Esophagus muscularis mucosa (tissue), 4 donors: ENCODE results near the gene A3GALT2. TPM values are rescaled to one million over a fixed set of nuclear protein-coding genes. Genes with fewer than 3 reads are reported as not detected.
A peak's percentile ranks its signal among the peaks of the same experiment; 100 is the strongest.
"Not testable (repeated sequence)": the region's sequence is repeated elsewhere in the genome, so short reads cannot be mapped to it uniquely, and the experiment has no call there.

Source experiments
- DNase-seq: peaks from one replicate; pipeline ENCODE4 v3.0.0-alpha.2; 2017; ENCODE audit errors: extremely low spot score
- H3K27ac ChIP-seq, 4 donors: fragments of 200-600 bp; sonication (generic); replicated peaks in 1 of 4; 1 replicate in 3 of 4; 2 replicates in 1 of 4; pipeline ENCODE4 v1.5.1; 2016 to 2019; ENCODE audit warnings: mild to moderate bottlenecking in 1 of 4
- H3K27me3 ChIP-seq, 4 donors: fragments of 200-600 bp; sonication (generic); one replicate each; pipeline versions ENCODE4 v1.5.1 to v1.6.0; 2016 to 2019
- H3K36me3 ChIP-seq, 4 donors: fragments of 200-600 bp; sonication (generic); one replicate each; pipeline ENCODE4 v1.5.1; 2016 to 2019
- H3K4me1 ChIP-seq, 4 donors: fragments of 200-600 bp; sonication (generic); one replicate each; pipeline ENCODE4 v1.5.1; 2016 to 2019
- H3K4me3 ChIP-seq, 4 donors: fragments of 200-600 bp; sonication (generic); 1 replicate in 2 of 4; 2 replicates in 2 of 4; pipeline ENCODE4 v1.5.1; 2016 to 2019; ENCODE audit warnings: mild to moderate bottlenecking in 4 of 4, moderate library complexity in 1 of 4
- H3K9me3 ChIP-seq, 4 donors: fragments of 200-600 bp; sonication (generic); 1 replicate in 3 of 4; 2 replicates in 1 of 4; pipeline ENCODE4 v1.5.1; 2016 to 2019
- EP300 ChIP-seq: sonication (generic); formaldehyde crosslinking; IDR thresholded peaks from one replicate; pipeline ENCODE4 v1.6.1; 2017; ENCODE audit warnings: antibody characterized with exemption
- POLR2A ChIP-seq: fragments of 450-650 bp; IDR thresholded peaks from one replicate; pipeline ENCODE4 v1.6.1; 2017; ENCODE audit warnings: antibody characterized with exemption, moderate library complexity, mild to moderate bottlenecking, low read depth
- POLR2AphosphoS5 ChIP-seq, 2 donors: sonication (generic); formaldehyde crosslinking; IDR thresholded peaks; one replicate each; pipeline ENCODE4 v1.6.1; 2017; ENCODE audit warnings: antibody characterized with exemption in 2 of 2
- WGBS: methylation state at CpG from one replicate; pipeline ENCODE4 v1.1.5; 2018; 5-methylcytosine and 5-hydroxymethylcytosine counted together
- intact Hi-C: fragments of 100-400 bp; cut with DNase I; formaldehyde crosslinking; loops from one replicate; pipeline ENCODE4 v1.15.1; 2023
- total RNA-seq, 4 donors: library from RNA; depleted of rRNA; stranded (reverse); fragments of >200 nt; gene quantifications; one replicate each; pipeline versions ENCODE4 v1.1.0 to v1.2.1, GENCODE V29; 2016
- TF ChIP-seq, protein P1 (sequence below), 3 experiments: fragments of 200-600 bp in 2 of 3; fragments of 450-650 bp in 1 of 3; sonication (generic) in 2 of 3; IDR thresholded peaks; one replicate each; pipeline ENCODE4 v1.5.1; 2017 to 2019; ENCODE audit warnings: antibody characterized with exemption in 3 of 3, mild to moderate bottlenecking in 2 of 3, moderate library complexity in 1 of 3

Gene A3GALT2
- total RNA-seq, 4 donors from 2014 or later, result not detected

DNA sequence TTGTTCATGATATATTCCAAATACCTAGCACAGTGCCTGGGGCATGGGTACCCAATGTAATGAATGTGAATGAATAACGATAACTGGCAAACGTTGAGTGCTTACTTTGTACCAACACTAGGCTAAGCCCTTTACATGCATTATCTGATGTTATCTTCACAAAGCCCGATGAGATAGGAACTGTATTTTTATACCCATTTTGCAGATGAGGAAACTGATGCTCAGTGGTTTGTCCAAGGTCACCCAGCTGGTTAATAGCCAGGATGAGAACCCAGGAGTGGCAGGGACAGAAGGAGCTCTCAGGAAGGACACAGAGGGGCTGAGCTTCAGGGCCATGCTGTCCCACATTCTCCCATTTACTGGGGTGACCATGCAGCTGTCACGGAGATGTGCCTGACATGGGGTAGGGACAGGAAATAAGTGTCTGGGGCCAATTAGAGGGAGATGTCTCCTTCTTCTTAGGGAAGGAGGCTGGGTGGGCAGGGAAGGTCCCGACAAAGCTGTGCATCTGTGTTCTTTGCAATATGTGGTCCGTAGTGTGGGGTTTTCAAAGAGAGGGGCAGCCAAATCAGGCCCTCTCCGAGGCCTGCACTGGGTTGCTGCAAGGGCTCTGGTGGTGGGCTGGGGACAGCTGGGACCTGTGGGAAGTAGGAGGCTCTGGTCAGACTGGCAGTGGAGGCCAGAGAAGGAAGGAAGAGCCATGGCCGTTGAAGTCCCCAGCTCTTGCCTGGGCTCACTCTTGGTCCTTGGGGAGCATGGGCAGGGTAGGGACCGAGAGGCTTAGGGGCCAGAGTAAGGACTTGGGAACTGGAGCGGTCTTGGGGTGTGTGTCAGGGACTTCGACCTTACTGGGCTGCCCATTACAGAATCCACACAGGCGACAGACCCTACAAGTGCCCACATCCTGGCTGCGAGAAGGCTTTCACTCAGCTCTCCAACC lies 26.6 kb downstream of the A3GALT2 start:
- Histone ChIP-seq H3K4me1 (peaks cover 19 to 49% (median 34%) of the 10 kb centered on the region in 4 donors), H3K9me3 (no peaks in the 10 kb centered on the region), H3K4me3 (no peak overlapping the region), H3K27me3 (no peaks in the 10 kb centered on the region), H3K36me3 (peaks cover 0 to 50% (median 40%) of the 10 kb centered on the region in 4 donors), H3K27ac (peak overlapping the region; percentile 48 to 75 (median 62))
- DNase-seq, result no peak
- intact Hi-C loops, result loop anchor here (1.0 to 10.0 kb wide), 3 partner anchors 74 to 173 kb away; no protein-coding TSS in a partner anchor
- no peak for TF ChIP-seq POLR2AphosphoS5 (IDR thresholded peaks at IDR 0.05)
- TF ChIP-seq POLR2A, result no peak
- TF ChIP-seq, protein P1, sequence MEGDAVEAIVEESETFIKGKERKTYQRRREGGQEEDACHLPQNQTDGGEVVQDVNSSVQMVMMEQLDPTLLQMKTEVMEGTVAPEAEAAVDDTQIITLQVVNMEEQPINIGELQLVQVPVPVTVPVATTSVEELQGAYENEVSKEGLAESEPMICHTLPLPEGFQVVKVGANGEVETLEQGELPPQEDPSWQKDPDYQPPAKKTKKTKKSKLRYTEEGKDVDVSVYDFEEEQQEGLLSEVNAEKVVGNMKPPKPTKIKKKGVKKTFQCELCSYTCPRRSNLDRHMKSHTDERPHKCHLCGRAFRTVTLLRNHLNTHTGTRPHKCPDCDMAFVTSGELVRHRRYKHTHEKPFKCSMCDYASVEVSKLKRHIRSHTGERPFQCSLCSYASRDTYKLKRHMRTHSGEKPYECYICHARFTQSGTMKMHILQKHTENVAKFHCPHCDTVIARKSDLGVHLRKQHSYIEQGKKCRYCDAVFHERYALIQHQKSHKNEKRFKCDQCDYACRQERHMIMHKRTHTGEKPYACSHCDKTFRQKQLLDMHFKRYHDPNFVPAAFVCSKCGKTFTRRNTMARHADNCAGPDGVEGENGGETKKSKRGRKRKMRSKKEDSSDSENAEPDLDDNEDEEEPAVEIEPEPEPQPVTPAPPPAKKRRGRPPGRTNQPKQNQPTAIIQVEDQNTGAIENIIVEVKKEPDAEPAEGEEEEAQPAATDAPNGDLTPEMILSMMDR (IDR thresholded peaks at IDR 0.05), result no peak
- TF ChIP-seq EP300, result no peak
- WGBS, result 77% methylated on average over 11 of the region's 13 CpGs

DNA sequence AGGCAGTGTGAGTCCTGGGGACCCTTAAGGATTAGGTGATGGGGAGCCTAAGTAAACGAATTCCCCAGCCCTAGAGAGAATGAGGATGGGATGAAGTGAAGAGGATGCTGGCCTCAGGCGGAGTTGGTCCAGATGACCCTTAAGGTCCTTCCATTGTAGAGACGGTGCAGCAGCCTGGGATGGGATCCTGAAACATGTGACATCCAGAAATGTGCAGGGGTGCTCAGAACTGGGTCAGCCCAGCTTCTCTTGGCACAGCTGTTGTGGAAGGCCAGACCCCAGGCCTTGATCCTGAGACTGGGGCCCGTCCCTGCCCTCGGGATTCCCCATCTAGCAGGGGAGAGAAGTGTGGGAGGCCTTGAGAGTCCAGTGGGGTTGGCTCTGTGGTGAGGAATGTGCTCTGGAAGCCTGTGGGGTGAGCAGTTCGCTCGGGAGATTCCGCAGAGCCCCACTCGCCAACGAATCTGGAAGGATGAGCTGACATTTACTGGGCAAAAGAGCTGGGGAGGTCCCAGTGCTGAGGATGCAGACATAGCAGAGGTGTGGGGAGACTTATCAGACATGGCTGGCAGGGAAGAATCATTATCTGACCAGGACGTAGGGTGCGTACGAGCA lies 28.1 kb downstream of the A3GALT2 start:
- intact Hi-C loops, result loop anchor here (10.0 kb wide), 1 partner anchor 158 kb away; no protein-coding TSS in a partner anchor
- peaks cover 0 to 48% (median 37%) of the 10 kb centered on the region in 4 donors for H3K36me3 ChIP-seq
- no peak for DNase-seq

DNA sequence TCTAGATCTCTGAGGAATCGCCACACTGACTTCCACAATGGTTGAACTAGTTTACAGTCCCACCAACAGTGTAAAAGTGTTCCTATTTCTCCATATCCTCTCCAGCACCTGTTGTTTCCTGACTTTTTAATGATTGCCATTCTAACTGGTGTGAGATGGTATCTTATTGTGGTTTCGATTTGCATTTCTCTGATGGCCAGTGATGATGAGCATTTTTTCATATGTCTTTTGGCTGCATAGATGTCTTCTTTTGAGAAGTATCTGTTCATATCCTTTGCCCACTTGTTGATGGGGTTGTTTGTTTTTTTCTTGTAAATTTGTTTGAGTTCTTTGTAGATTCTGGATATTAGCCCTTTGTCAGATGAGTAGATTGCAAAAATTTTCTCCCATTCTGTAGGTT lies 30.3 kb downstream of the A3GALT2 start:
- 100% methylated on average over 1 of the region's 2 CpGs for WGBS
- intact Hi-C loops, result loop anchor here (10.0 kb wide), 1 partner anchor 156 kb away; no protein-coding TSS in a partner anchor

More for the DNA sequence above, 28.1 kb downstream of the A3GALT2 start:
- no peak overlapping the region for H3K4me3 ChIP-seq
- 52% methylated on average over 11 of the region's 13 CpGs for WGBS
- H3K9me3 ChIP-seq, result no peaks in the 10 kb centered on the region
- no peaks in the 10 kb centered on the region for H3K27me3 ChIP-seq
- H3K27ac ChIP-seq, result peak overlapping the region in 3 of 4 donors; percentile 15 to 75 (median 40)
- peaks cover 15 to 41% (median 31%) of the 10 kb centered on the region in 4 donors for H3K4me1 ChIP-seq
- TF ChIP-seq EP300 (no peak), POLR2A (no peak), POLR2AphosphoS5 (IDR thresholded peaks at IDR 0.05) (no peak)
- TF ChIP-seq, protein P1 (IDR thresholded peaks at IDR 0.05), result no peak

DNA sequence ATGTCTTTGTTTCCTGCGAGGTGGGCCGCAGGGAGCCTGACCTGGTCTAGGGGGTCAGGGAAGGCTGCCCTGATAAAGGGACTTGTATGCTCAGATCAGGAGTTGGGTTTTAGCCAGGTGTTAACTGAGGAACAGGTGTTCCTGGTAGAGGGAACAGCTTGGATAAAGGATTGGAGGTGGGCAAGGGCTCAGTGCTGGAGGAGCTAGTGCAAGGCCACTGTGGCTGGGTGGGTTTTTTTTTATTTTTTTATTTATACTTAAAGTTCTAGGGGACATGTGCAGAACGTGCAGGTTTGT lies 31.1 kb downstream of the A3GALT2 start:
- peaks cover 0 to 37% (median 21%) of the 10 kb centered on the region in 4 donors for H3K36me3 ChIP-seq
- 93% methylated on average over 3 of the region's 3 CpGs for WGBS
- no peak for DNase-seq
- no peaks in the 10 kb centered on the region for H3K27me3 ChIP-seq
- intact Hi-C loops, result loop anchor here (10.0 kb wide), 1 partner anchor 155 kb away; no protein-coding TSS in a partner anchor
- H3K4me1 ChIP-seq, result peaks cover 19 to 37% (median 27%) of the 10 kb centered on the region in 4 donors
- no peaks in the 10 kb centered on the region for H3K9me3 ChIP-seq
- no peak overlapping the region for H3K27ac ChIP-seq
- no peak overlapping the region for H3K4me3 ChIP-seq
- TF ChIP-seq POLR2AphosphoS5 (IDR thresholded peaks at IDR 0.05), result no peak
- no peak for TF ChIP-seq POLR2A
- no peak for TF ChIP-seq EP300
- TF ChIP-seq, protein P1 (IDR thresholded peaks at IDR 0.05), result no peak

More for the DNA sequence above, 30.3 kb downstream of the A3GALT2 start:
- H3K27me3 ChIP-seq, H3K4me3 ChIP-seq, DNase-seq, H3K27ac ChIP-seq, H3K9me3 ChIP-seq: not testable (repeated sequence)
- peaks cover 0 to 35% (median 27%) of the 10 kb centered on the region in 4 donors for H3K36me3 ChIP-seq
- peaks cover 24 to 44% (median 35%) of the 10 kb centered on the region in 4 donors for H3K4me1 ChIP-seq
